Sigmoid colon (tissue), 7 donors: ENCODE measurements around the gene MYH14. TPM values are rescaled to one million over a fixed set of nuclear protein-coding genes. Genes with fewer than 3 reads are reported as not detected.

Experiments
- DNase-seq: peaks from one replicate; pipeline ENCODE4 v3.0.0-alpha.2; 2019
- H3K27ac ChIP-seq, 4 donors: fragments of 200-600 bp; sonication (generic); one replicate each; pipeline ENCODE4 v1.5.1; 2016 to 2019; ENCODE audit warnings: mild to moderate bottlenecking in 1 of 4
- H3K27me3 ChIP-seq, 3 donors: fragments of 200-600 bp; sonication (generic); one replicate each; pipeline ENCODE4 v1.5.1; 2019; ENCODE audit warnings: mild to moderate bottlenecking in 1 of 3
- H3K36me3 ChIP-seq, 4 donors: fragments of 200-600 bp; sonication (generic); one replicate each; pipeline ENCODE4 v1.5.1; 2016 to 2019
- H3K4me1 ChIP-seq, 4 donors: fragments of 200-600 bp; sonication (generic); one replicate each; pipeline ENCODE4 v1.5.1; 2017 to 2019
- H3K4me3 ChIP-seq, 4 donors: fragments of 200-600 bp; sonication (generic); one replicate each; pipeline ENCODE4 v1.5.1; 2017 to 2019; ENCODE audit warnings: mild to moderate bottlenecking in 2 of 4, moderate library complexity in 1 of 4
- H3K9me3 ChIP-seq, 4 donors: fragments of 200-600 bp in 3 of 4; sonication (generic) in 3 of 4; one replicate each; pipeline versions ENCODE4 v1.5.1 to v1.6.1; 2013 to 2019
- CTCF ChIP-seq, 4 experiments: fragments of 450-650 bp in 3 of 4; fragments of 200-600 bp in 1 of 4; IDR thresholded peaks; one replicate each; pipeline ENCODE4 v1.5.1; 2016 to 2019; ENCODE audit warnings: antibody characterized with exemption in 4 of 4, mild to moderate bottlenecking in 3 of 4, moderate library complexity in 2 of 4
- EP300 ChIP-seq, 4 donors: sonication (generic); formaldehyde crosslinking; IDR thresholded peaks; one replicate each; pipeline ENCODE4 v1.6.1; 2017; ENCODE audit warnings: antibody characterized with exemption in 4 of 4
- POLR2A ChIP-seq, 2 donors: fragments of 450-650 bp; IDR thresholded peaks; one replicate each; pipeline ENCODE4 v1.6.1; 2016; ENCODE audit warnings: antibody characterized with exemption in 2 of 2, mild to moderate bottlenecking in 2 of 2, moderate library complexity in 2 of 2
- POLR2AphosphoS5 ChIP-seq, 4 donors: sonication (generic); formaldehyde crosslinking; IDR thresholded peaks; one replicate each; pipeline ENCODE4 v1.6.1; 2017; ENCODE audit warnings: antibody characterized with exemption in 4 of 4
- WGBS, 2 donors: extraction: QIAGEN DNeasy Blood & Tissue Kit; methylation state at CpG; one replicate each; pipeline ENCODE4 v1.1.7; 2013; 5-methylcytosine and 5-hydroxymethylcytosine counted together
- intact Hi-C: fragments of 100-400 bp; cut with DNase I; formaldehyde crosslinking; loops from one replicate; pipeline ENCODE4 v1.15.1; 2023
- polyA plus RNA-seq, 3 donors: library from polyadenylated mRNA; stranded (reverse); fragments of 200-250 nt; gene quantifications; one replicate each; pipeline ENCODE4 v1.2.3, GENCODE V29; 2013
- total RNA-seq, 4 donors: library from RNA; depleted of rRNA; stranded (reverse); fragments of >200 nt; gene quantifications; one replicate each; pipeline ENCODE4 v1.1.0, GENCODE V29; 2016
- donor health status: healthy with polysubstance abuse.
- donor health status: Bipolar disorder and iron deficiency.
- donor health status: healthy.

Gene MYH14
- total and polyA plus RNA-seq, 7 donors, result 0.16 to 479 (median 3.9) TPM

GRCh38 chr19:50293263-50294004 is 90.0 kb downstream of the MYH14 start:
- Histone ChIP-seq H3K36me3 (no peaks in the 10 kb centered on the region), H3K9me3 (peaks cover 0 to 5% (median 0%) of the 10 kb centered on the region in 4 donors), H3K27me3 (peaks cover 0 to 41% (median 5%) of the 10 kb centered on the region in 3 donors), H3K27ac (no peak overlapping the region), H3K4me1 (no peaks in the 10 kb centered on the region), H3K4me3 (no peak overlapping the region)
- DNase-seq, result no peak
- WGBS, 2 donors, result 78 to 85% methylated on average over 14 of the region's 14 CpGs
- TF ChIP-seq POLR2AphosphoS5 (IDR thresholded peaks at IDR 0.05) (no peak), CTCF (IDR thresholded peaks at IDR 0.05) (no peak), POLR2A (IDR thresholded peaks at IDR 0.05) (no peak), EP300 (IDR thresholded peaks at IDR 0.05) (no peak)
- intact Hi-C loops, result no loop called here

DNA sequence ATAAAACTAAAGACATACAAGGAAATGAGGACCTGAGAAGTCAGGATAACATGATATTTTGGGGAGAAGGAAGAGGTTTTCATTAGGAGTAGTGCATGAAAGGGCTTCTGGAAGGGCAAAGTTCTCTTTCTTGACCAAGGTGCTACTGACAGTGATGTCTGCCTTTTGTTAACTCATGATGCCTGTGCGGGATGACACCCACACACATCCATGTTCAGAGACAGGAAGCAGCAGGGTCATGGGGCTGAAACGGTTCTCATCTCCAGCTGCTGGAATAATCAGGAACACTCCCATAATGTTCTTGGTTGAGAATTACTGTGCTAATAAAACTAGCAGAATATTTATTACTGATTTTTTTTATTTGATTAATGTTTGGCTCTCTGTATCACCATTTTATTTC is 96.6 kb downstream of the MYH14 start:
- Histone ChIP-seq H3K27ac (no peak overlapping the region), H3K4me3 (no peak overlapping the region), H3K36me3 (no peaks in the 10 kb centered on the region), H3K9me3 (peaks cover 0 to 4% (median 0%) of the 10 kb centered on the region in 4 donors), H3K4me1 (no peaks in the 10 kb centered on the region), H3K27me3 (peaks cover 0 to 6% (median 0%) of the 10 kb centered on the region in 3 donors)
- WGBS, 2 donors, result 51 to 78% methylated on average over 2 of the region's 2 CpGs
- intact Hi-C loops, result no loop called here
- no peak for DNase-seq
- no peak for TF ChIP-seq POLR2AphosphoS5 (IDR thresholded peaks at IDR 0.05)
- no peak for TF ChIP-seq EP300 (IDR thresholded peaks at IDR 0.05)
- TF ChIP-seq POLR2A (IDR thresholded peaks at IDR 0.05), result no peak
- no peak for TF ChIP-seq CTCF (IDR thresholded peaks at IDR 0.05)

- 69 to 80% methylated on average over 10 of the region's 10 CpGs for whole genome bisulfite sequencing, 2 donors
- no peak overlapping the region for H3K4me3 ChIP-seq
- no peaks in the 10 kb centered on the region for H3K36me3 ChIP-seq
- TF ChIP-seq EP300 (IDR thresholded peaks at IDR 0.05) (no peak), POLR2AphosphoS5 (IDR thresholded peaks at IDR 0.05) (no peak), POLR2A (IDR thresholded peaks at IDR 0.05) (no peak), CTCF (IDR thresholded peaks at IDR 0.05) (no peak)
- peaks cover 0 to 6% (median 0%) of the 10 kb centered on the region in 3 donors for H3K27me3 ChIP-seq
- peaks cover 0 to 4% (median 0%) of the 10 kb centered on the region in 4 donors for H3K9me3 ChIP-seq
- intact Hi-C loops, result no loop called here
- DNase-seq, result no peak
- no peaks in the 10 kb centered on the region for H3K4me1 ChIP-seq
- no peak overlapping the region for H3K27ac ChIP-seq
Observed at GRCh38 chr19:50300814-50301606, 97.6 kb downstream of the MYH14 start.

GRCh38 chr19:50301607-50301971 is 98.2 kb downstream of the MYH14 start:
- no peak overlapping the region for H3K27ac ChIP-seq
- DNase-seq, result no peak
- peaks cover 0 to 4% (median 0%) of the 10 kb centered on the region in 4 donors for H3K9me3 ChIP-seq
- H3K27me3 ChIP-seq, result peaks cover 0 to 6% (median 0%) of the 10 kb centered on the region in 3 donors
- H3K36me3 ChIP-seq, result no peaks in the 10 kb centered on the region
- WGBS, 2 donors, result 87 to 89% methylated on average over 10 of the region's 10 CpGs
- intact Hi-C loops, result no loop called here
- H3K4me3 ChIP-seq, result no peak overlapping the region
- TF ChIP-seq POLR2A (IDR thresholded peaks at IDR 0.05) (no peak), CTCF (IDR thresholded peaks at IDR 0.05) (no peak), POLR2AphosphoS5 (IDR thresholded peaks at IDR 0.05) (no peak), EP300 (IDR thresholded peaks at IDR 0.05) (no peak)
- no peaks in the 10 kb centered on the region for H3K4me1 ChIP-seq
